GM18907 (cell line): Measurements from ENCODE around the gene SH3RF1.
"Not testable (repeated sequence)": the region's sequence is repeated elsewhere in the genome, so short reads cannot be mapped to it uniquely, and the experiment has no call there.

ENCODE experiments used
- ATAC-seq: cut with Tn5 transposase; IDR thresholded peaks from one replicate; pipeline ENCODE4 v1.9.1; 2021; ENCODE audit warnings: mild to moderate bottlenecking, moderate library complexity; ENCODE audit not compliant: unreplicated experiment

Gene SH3RF1

GRCh38 chr4:169202878-169203277 lies 67.9 kb downstream of the SH3RF1 start:
- ATAC-seq: no peak

GRCh38 chr4:169202145-169202699 lies 68.5 kb downstream of the SH3RF1 start:
- ATAC-seq: peak; percentile 62

- ATAC-seq: peak; percentile 34
Observed at GRCh38 chr4:169201222-169202144, 69.3 kb downstream of the SH3RF1 start.

GRCh38 chr4:169200361-169201030 lies 70.3 kb downstream of the SH3RF1 start:
- ATAC-seq: no peak

- peak; percentile 65 for ATAC-seq
Observed at GRCh38 chr4:169199184-169199583, 71.6 kb downstream of the SH3RF1 start.

GRCh38 chr4:169198167-169198566 lies 72.6 kb downstream of the SH3RF1 start:
- ATAC-seq: no peak

- not testable (repeated sequence) for ATAC-seq
Observed at GRCh38 chr4:169197206-169197605, 73.5 kb downstream of the SH3RF1 start.

GRCh38 chr4:169195032-169195431 lies 75.7 kb downstream of the SH3RF1 start:
- no peak for ATAC-seq

GRCh38 chr4:169189968-169190367 lies 80.8 kb downstream of the SH3RF1 start:
- not testable (repeated sequence) for ATAC-seq

- ATAC-seq: peak; percentile 94
Observed at GRCh38 chr4:169189372-169189771, 81.4 kb downstream of the SH3RF1 start.

GRCh38 chr4:169188204-169188603 lies 82.6 kb downstream of the SH3RF1 start:
- no peak for ATAC-seq

GRCh38 chr4:169185133-169185956 lies 85.4 kb downstream of the SH3RF1 start:
- no peak for ATAC-seq

GRCh38 chr4:169184686-169185085 lies 86.1 kb downstream of the SH3RF1 start:
- ATAC-seq: no peak

- ATAC-seq: no peak
Observed at GRCh38 chr4:169184236-169184635, 86.5 kb downstream of the SH3RF1 start.

- no peak for ATAC-seq
Observed at GRCh38 chr4:169183581-169183980, 87.2 kb downstream of the SH3RF1 start.

GRCh38 chr4:169179609-169180521 lies 90.9 kb downstream of the SH3RF1 start:
- ATAC-seq: no peak

GRCh38 chr4:169178092-169178491 lies 92.7 kb downstream of the SH3RF1 start:
- not testable (repeated sequence) for ATAC-seq

- no peak for ATAC-seq
Observed at GRCh38 chr4:169175476-169175875, 95.3 kb downstream of the SH3RF1 start.

GRCh38 chr4:169175035-169175434 lies 95.7 kb downstream of the SH3RF1 start:
- no peak for ATAC-seq

- no peak for ATAC-seq
Observed at GRCh38 chr4:169174247-169174646, 96.5 kb downstream of the SH3RF1 start.
